OCI-M1 (cell line): ENCODE measurements around the gene UBE2O.

Experiments
- DNase-seq: peaks from one replicate; lab custom pipeline; 2025; lab: John Stamatoyannopoulos, UW

Gene UBE2O

GRCh38 chr17:76466775-76467130, 13.8 kb upstream of the UBE2O start:
- no peak for DNase-seq

GRCh38 chr17:76462556-76463290, 9.8 kb upstream of the UBE2O start:
- DNase-seq: no peak

GRCh38 chr17:76461765-76462555, 9.0 kb upstream of the UBE2O start:
- DNase-seq: no peak

- DNase-seq: no peak
Measured at GRCh38 chr17:76459674-76460073, 6.7 kb upstream of the UBE2O start.

- DNase-seq: peak; percentile 80
Measured at GRCh38 chr17:76458580-76459490, 5.9 kb upstream of the UBE2O start.

- no peak for DNase-seq
Measured at GRCh38 chr17:76453431-76453743, 435 bp upstream of the UBE2O start.

GRCh38 chr17:76452127-76452659, 759 bp downstream of the UBE2O start:
- peak; percentile 41 for DNase-seq

GRCh38 chr17:76451506-76451905, 1.4 kb downstream of the UBE2O start:
- DNase-seq: no peak

- no peak for DNase-seq
Measured at GRCh38 chr17:76449126-76449525, 3.8 kb downstream of the UBE2O start.

- no peak for DNase-seq
Measured at GRCh38 chr17:76447931-76448652, 4.9 kb downstream of the UBE2O start.

- no peak for DNase-seq
Measured at GRCh38 chr17:76446449-76447231, 6.3 kb downstream of the UBE2O start.

GRCh38 chr17:76445697-76446448, 7.1 kb downstream of the UBE2O start:
- no peak for DNase-seq

GRCh38 chr17:76444518-76445311, 8.2 kb downstream of the UBE2O start:
- DNase-seq: peak; percentile 39

- peak; percentile 48 for DNase-seq
Measured at GRCh38 chr17:76442341-76443338, 10.3 kb downstream of the UBE2O start.

- no peak for DNase-seq
Measured at GRCh38 chr17:76441686-76442340, 11.1 kb downstream of the UBE2O start.

GRCh38 chr17:76440751-76441362, 12.1 kb downstream of the UBE2O start:
- DNase-seq: peak; percentile 26

GRCh38 chr17:76439314-76439928, 13.5 kb downstream of the UBE2O start:
- no peak for DNase-seq
